PFSK-1 (cell line): ENCODE data around the gene CBFB.
A peak's percentile ranks its signal among the peaks of the same experiment; 100 is the strongest.

Experiments used
- FOXP2 ChIP-seq: optimal IDR thresholded peaks from 2 replicates; pipeline ENCODE3; 2011; ENCODE audit warnings: borderline replicate concordance, control low read depth, inconsistent platforms; ENCODE audit not compliant: insufficient read depth; ENCODE audit errors: extremely low read length, extremely low read depth
- POLR2AphosphoS5 ChIP-seq: IDR thresholded peaks from 2 replicates; pipeline ENCODE4 v1.6.1; 2012; ENCODE audit warnings: low read depth, mild to moderate bottlenecking, control low read depth, low read length, moderate library complexity
- SIN3A ChIP-seq: IDR thresholded peaks from 2 replicates; pipeline ENCODE4 v1.6.1; 2012; ENCODE audit warnings: mild to moderate bottlenecking, low read length, moderate library complexity, borderline replicate concordance; ENCODE audit not compliant: insufficient read depth
- TAF1 ChIP-seq: IDR thresholded peaks from 2 replicates; pipeline ENCODE4 v1.6.1; 2012; ENCODE audit warnings: low read length, control low read depth, borderline replicate concordance; ENCODE audit not compliant: insufficient read depth
- TF ChIP-seq, protein P1 (sequence below), 2 experiments: IDR thresholded peaks; 2 replicates each; pipeline versions ENCODE4 v1.6.1 to v1.8.0; 2011 to 2012; ENCODE audit warnings: low read depth in 2 of 2, low read length in 2 of 2, control low read depth in 1 of 2, inconsistent platforms in 1 of 2, mild to moderate bottlenecking in 1 of 2, moderate library complexity in 1 of 2; ENCODE audit not compliant: insufficient read depth in 1 of 2

Gene CBFB

DNA sequence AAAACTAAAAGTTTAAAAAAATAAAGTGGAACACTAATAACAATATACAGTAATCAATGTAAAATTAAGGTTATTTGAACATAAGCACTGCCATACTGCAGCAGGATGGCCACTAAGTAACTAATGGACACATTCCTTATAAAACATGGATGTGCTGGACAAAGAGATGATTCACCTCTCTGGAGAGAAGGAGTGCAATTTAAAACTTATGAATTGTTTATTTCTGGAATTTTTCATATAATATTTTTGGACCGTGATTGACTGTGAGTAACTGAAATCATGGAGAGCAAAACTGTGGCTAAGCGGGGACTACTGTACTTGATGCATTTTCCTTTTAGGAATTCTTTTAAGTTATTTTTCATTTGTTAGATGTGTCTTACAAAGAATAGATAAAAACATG is 21.8 kb downstream of the CBFB start:
- TF ChIP-seq POLR2AphosphoS5 (no peak), TAF1 (no peak), SIN3A (no peak), FOXP2 (no peak)
- TF ChIP-seq, protein P1, sequence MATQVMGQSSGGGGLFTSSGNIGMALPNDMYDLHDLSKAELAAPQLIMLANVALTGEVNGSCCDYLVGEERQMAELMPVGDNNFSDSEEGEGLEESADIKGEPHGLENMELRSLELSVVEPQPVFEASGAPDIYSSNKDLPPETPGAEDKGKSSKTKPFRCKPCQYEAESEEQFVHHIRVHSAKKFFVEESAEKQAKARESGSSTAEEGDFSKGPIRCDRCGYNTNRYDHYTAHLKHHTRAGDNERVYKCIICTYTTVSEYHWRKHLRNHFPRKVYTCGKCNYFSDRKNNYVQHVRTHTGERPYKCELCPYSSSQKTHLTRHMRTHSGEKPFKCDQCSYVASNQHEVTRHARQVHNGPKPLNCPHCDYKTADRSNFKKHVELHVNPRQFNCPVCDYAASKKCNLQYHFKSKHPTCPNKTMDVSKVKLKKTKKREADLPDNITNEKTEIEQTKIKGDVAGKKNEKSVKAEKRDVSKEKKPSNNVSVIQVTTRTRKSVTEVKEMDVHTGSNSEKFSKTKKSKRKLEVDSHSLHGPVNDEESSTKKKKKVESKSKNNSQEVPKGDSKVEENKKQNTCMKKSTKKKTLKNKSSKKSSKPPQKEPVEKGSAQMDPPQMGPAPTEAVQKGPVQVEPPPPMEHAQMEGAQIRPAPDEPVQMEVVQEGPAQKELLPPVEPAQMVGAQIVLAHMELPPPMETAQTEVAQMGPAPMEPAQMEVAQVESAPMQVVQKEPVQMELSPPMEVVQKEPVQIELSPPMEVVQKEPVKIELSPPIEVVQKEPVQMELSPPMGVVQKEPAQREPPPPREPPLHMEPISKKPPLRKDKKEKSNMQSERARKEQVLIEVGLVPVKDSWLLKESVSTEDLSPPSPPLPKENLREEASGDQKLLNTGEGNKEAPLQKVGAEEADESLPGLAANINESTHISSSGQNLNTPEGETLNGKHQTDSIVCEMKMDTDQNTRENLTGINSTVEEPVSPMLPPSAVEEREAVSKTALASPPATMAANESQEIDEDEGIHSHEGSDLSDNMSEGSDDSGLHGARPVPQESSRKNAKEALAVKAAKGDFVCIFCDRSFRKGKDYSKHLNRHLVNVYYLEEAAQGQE (IDR thresholded peaks at IDR 0.05; ENCODE audit: insufficient read depth in 1 of 2, low read depth in 2 of 2, low read length in 2 of 2) = no peak

GRCh38 chr16:67052399-67052798 is 23.4 kb downstream of the CBFB start:
- TF ChIP-seq, protein P1 (IDR thresholded peaks at IDR 0.05; ENCODE audit: insufficient read depth in 1 of 2, low read depth in 2 of 2, low read length in 2 of 2) = no peak
- TF ChIP-seq SIN3A = no peak
- no peak for TF ChIP-seq TAF1
- TF ChIP-seq POLR2AphosphoS5 = no peak
- TF ChIP-seq FOXP2 = no peak

- TF ChIP-seq POLR2AphosphoS5 (no peak), SIN3A (no peak), TAF1 (no peak), FOXP2 (no peak)
- TF ChIP-seq, protein P1 (IDR thresholded peaks at IDR 0.05; ENCODE audit: insufficient read depth in 1 of 2, low read depth in 2 of 2, low read length in 2 of 2) = no peak
These were observed 24.9 kb downstream of the CBFB start for GRCh38 chr16:67053767-67054334.

- no peak for TF ChIP-seq POLR2AphosphoS5
- no peak for TF ChIP-seq TAF1
- no peak for TF ChIP-seq FOXP2
- TF ChIP-seq, protein P1 (IDR thresholded peaks at IDR 0.05; ENCODE audit: insufficient read depth in 1 of 2, low read depth in 2 of 2, low read length in 2 of 2) = no peak
- TF ChIP-seq SIN3A = no peak
These were observed 26.0 kb downstream of the CBFB start for GRCh38 chr16:67054901-67055300.

GRCh38 chr16:67055712-67056487 is 27.0 kb downstream of the CBFB start:
- no peak for TF ChIP-seq POLR2AphosphoS5
- TF ChIP-seq SIN3A = peak; percentile 60; the same call in 1 of the 2 replicates
